H1 (cell line): ENCODE data around the gene CYSRT1. TPM values are rescaled to one million over a fixed set of nuclear protein-coding genes. Genes with fewer than 3 reads are reported as not detected.

ENCODE experiments used
- CTCF ChIA-PET: fragments of 300-600 bp; sonication (Branson Sonifier 250); formaldehyde crosslinking; loops from one replicate; lab custom pipeline; 2021; ENCODE audit not compliant: partially characterized antibody; lab: Charles Lee
- POLR2A ChIA-PET: fragments of 300-600 bp; sonication (Branson Sonifier 250); formaldehyde crosslinking; loops from one replicate; lab custom pipeline; 2021; ENCODE audit warnings: inconsistent platforms; ENCODE audit not compliant: partially characterized antibody; lab: Charles Lee
- DNase-seq, 2 experiments: peaks; one replicate each; pipeline versions ENCODE4 v3.0.0 to v3.0.0-alpha.2; 2010 to 2022; ENCODE audit warnings: low spot score in 2 of 2, low read depth in 1 of 2, mixed read lengths in 1 of 2
- FAIRE-seq: peaks from 2 replicates; lab custom pipeline; 2011; peaks lifted over from hg19 to GRCh38; lab: Jason Lieb, UNC
- H2AFZ ChIP-seq: 2 replicates; pipeline ENCODE4 v1.8.1; 2012; ENCODE audit warnings: low read length, inconsistent platforms
- H2AK5ac ChIP-seq: 2 replicates; pipeline ENCODE4 v1.6.1; 2013; ENCODE audit warnings: low read depth, low read length
- H2BK120ac ChIP-seq: replicated peaks from 2 replicates; pipeline ENCODE3; 2013; ENCODE audit warnings: low read depth, low read length, inconsistent platforms
- H2BK12ac ChIP-seq: 2 replicates; pipeline ENCODE4 v1.6.1; 2013; ENCODE audit warnings: low read depth, low read length
- H2BK15ac ChIP-seq: 2 replicates; pipeline ENCODE4 v1.6.1; 2013; ENCODE audit warnings: low read length
- H2BK20ac ChIP-seq: 2 replicates; pipeline ENCODE4 v1.6.1; 2013; ENCODE audit warnings: low read length
- H2BK5ac ChIP-seq: 2 replicates; pipeline ENCODE4 v1.6.1; 2013; ENCODE audit warnings: low read depth, low read length
- H3K14ac ChIP-seq: 2 replicates; pipeline ENCODE4 v1.6.1; 2013; ENCODE audit warnings: inconsistent platforms; ENCODE audit not compliant: insufficient read length
- H3K18ac ChIP-seq: 2 replicates; pipeline ENCODE4 v1.6.1; 2013; ENCODE audit warnings: low read length; ENCODE audit errors: extremely low read depth
- H3K23ac ChIP-seq: 2 replicates; pipeline ENCODE4 v1.6.1; 2013; ENCODE audit warnings: inconsistent platforms; ENCODE audit not compliant: insufficient read length
- H3K23me2 ChIP-seq: 2 replicates; pipeline ENCODE4 v1.6.1; 2013; ENCODE audit warnings: low read depth, low read length
- H3K27ac ChIP-seq: 2 replicates; pipeline ENCODE4 v1.6.1; 2011; ENCODE audit warnings: low read depth, low read length, inconsistent platforms
- H3K27me3 ChIP-seq, 4 experiments: replicated peaks in 1 of 4; 1 replicate in 1 of 4; 2 replicates in 3 of 4; pipeline versions ENCODE4 v1.6.1 to v1.8.1; 2011 to 2013; ENCODE audit warnings: low read length in 3 of 4, mild to moderate bottlenecking in 3 of 4, inconsistent platforms in 2 of 4, mixed read lengths in 2 of 4, moderate library complexity in 1 of 4; ENCODE audit not compliant: control insufficient read depth in 3 of 4, insufficient read depth in 3 of 4; ENCODE audit errors: extremely low read depth in 1 of 4
- H3K36me3 ChIP-seq, 4 experiments: 2 replicates each; pipeline versions ENCODE4 v1.6.1 to v1.8.1; 2011 to 2013; ENCODE audit warnings: mild to moderate bottlenecking in 4 of 4, low read length in 3 of 4, moderate library complexity in 2 of 4, control low read depth in 1 of 4, inconsistent platforms in 1 of 4; ENCODE audit not compliant: insufficient read depth in 4 of 4, control insufficient read depth in 2 of 4
- H3K4ac ChIP-seq: replicated peaks from 2 replicates; pipeline ENCODE3; 2013; ENCODE audit warnings: low read length, low read depth, mixed read lengths, inconsistent platforms; ENCODE audit not compliant: insufficient read length
- H3K4me1 ChIP-seq, 4 experiments: replicated peaks in 1 of 4; 1 replicate in 1 of 4; 2 replicates in 3 of 4; pipeline versions ENCODE4 v1.6.1 to v1.8.1; 2011 to 2013; ENCODE audit warnings: low read length in 3 of 4, inconsistent platforms in 2 of 4, mixed read lengths in 1 of 4; ENCODE audit not compliant: insufficient read depth in 4 of 4, control insufficient read depth in 3 of 4
- H3K4me2 ChIP-seq, 2 experiments: 2 replicates each; pipeline versions ENCODE4 v1.6.1 to v1.8.1; 2011 to 2013; ENCODE audit warnings: low read depth in 2 of 2, low read length in 2 of 2, control low read depth in 1 of 2, inconsistent platforms in 1 of 2, mild to moderate bottlenecking in 1 of 2; ENCODE audit not compliant: insufficient read depth in 1 of 2
- H3K4me3 ChIP-seq, 4 experiments: fragments of 200-600, 300-600 bp in 1 of 4; sonication (generic), shearing (Covaris generic), sonication (Bioruptor Twin) in 1 of 4; 2 replicates each; pipeline versions ENCODE4 v1.5.1 to v1.8.1; 2011 to 2016; ENCODE audit warnings: low read length in 4 of 4, low read depth in 3 of 4, control low read depth in 2 of 4, inconsistent platforms in 2 of 4, mild to moderate bottlenecking in 2 of 4, mixed read lengths in 1 of 4, moderate library complexity in 1 of 4; ENCODE audit not compliant: insufficient read depth in 2 of 4; ENCODE audit errors: extremely low read depth in 1 of 4
- H3K56ac ChIP-seq: replicated peaks from 2 replicates; pipeline ENCODE3; 2013; ENCODE audit warnings: low read depth, mild to moderate bottlenecking, mixed read lengths, low read length, inconsistent platforms; ENCODE audit not compliant: insufficient read length
- H3K79me1 ChIP-seq: 2 replicates; pipeline ENCODE4 v1.6.1; 2013; ENCODE audit warnings: low read depth, low read length, control low read depth
- H3K79me2 ChIP-seq, 2 experiments: 2 replicates each; pipeline versions ENCODE4 v1.6.1 to v1.8.1; 2012 to 2013; ENCODE audit warnings: low read length in 2 of 2, mild to moderate bottlenecking in 2 of 2, inconsistent platforms in 1 of 2; ENCODE audit not compliant: insufficient read depth in 2 of 2, control insufficient read depth in 1 of 2
- H3K9ac ChIP-seq, 4 experiments: replicated peaks in 1 of 4; 1 replicate in 1 of 4; 2 replicates in 3 of 4; pipeline versions ENCODE4 v1.6.1 to v1.8.1; 2011 to 2013; ENCODE audit warnings: low read depth in 3 of 4, low read length in 3 of 4, control low read depth in 2 of 4, mild to moderate bottlenecking in 2 of 4, moderate library complexity in 2 of 4, inconsistent platforms in 1 of 4; ENCODE audit errors: extremely low read depth in 1 of 4
- H3K9me3 ChIP-seq, 2 experiments: 2 replicates each; pipeline versions ENCODE4 v1.6.1 to v1.8.1; 2012 to 2013; ENCODE audit warnings: mild to moderate bottlenecking in 2 of 2, moderate library complexity in 2 of 2, control low read depth in 1 of 2, inconsistent platforms in 1 of 2, low read depth in 1 of 2, low read length in 1 of 2, mixed read lengths in 1 of 2; ENCODE audit not compliant: insufficient read depth in 2 of 2
- H4K20me1 ChIP-seq, 2 experiments: replicated peaks in 1 of 2; 2 replicates each; pipeline versions ENCODE3 to v1.8.1; 2011 to 2013; ENCODE audit warnings: inconsistent platforms in 2 of 2, low read length in 2 of 2, mild to moderate bottlenecking in 1 of 2; ENCODE audit not compliant: insufficient read depth in 2 of 2, control insufficient read depth in 1 of 2
- H4K5ac ChIP-seq: 2 replicates; pipeline ENCODE4 v1.6.1; 2013; ENCODE audit warnings: low read length, low read depth, mixed read lengths, inconsistent platforms; ENCODE audit not compliant: insufficient read length
- H4K8ac ChIP-seq: 2 replicates; pipeline ENCODE4 v1.8.0; 2013; ENCODE audit warnings: mild to moderate bottlenecking, moderate library complexity, low read length, inconsistent platforms; ENCODE audit not compliant: insufficient read depth; ENCODE audit errors: extremely low read depth
- H4K91ac ChIP-seq: replicated peaks from 2 replicates; pipeline ENCODE3; 2013; ENCODE audit warnings: low read length, mixed read lengths, inconsistent platforms; ENCODE audit not compliant: insufficient read length
- CEBPB ChIP-seq: IDR thresholded peaks from 2 replicates; pipeline ENCODE4 v1.6.1; 2012; ENCODE audit warnings: low read depth, low read length
- CHD2 ChIP-seq: IDR thresholded peaks from 2 replicates; pipeline ENCODE4 v1.6.1; 2012; ENCODE audit warnings: low read length, improper control_type of control experiment
- GABPA ChIP-seq: IDR thresholded peaks from 2 replicates; pipeline ENCODE4 v1.6.1; 2011; ENCODE audit warnings: mild to moderate bottlenecking, low read length, moderate library complexity, borderline replicate concordance; ENCODE audit not compliant: insufficient read depth
- JUND ChIP-seq: IDR thresholded peaks from 2 replicates; pipeline ENCODE4 v1.6.1; 2011; ENCODE audit warnings: mild to moderate bottlenecking, improper control_type of control experiment, low read length
- MAFK ChIP-seq: IDR thresholded peaks from 2 replicates; pipeline ENCODE4 v1.6.1; 2012; ENCODE audit warnings: low read depth, mild to moderate bottlenecking, improper control_type of control experiment, low read length
- NANOG ChIP-seq: IDR thresholded peaks from 2 replicates; pipeline ENCODE4 v1.6.1; 2011; ENCODE audit warnings: low read length, low read depth, mild to moderate bottlenecking, inconsistent platforms; ENCODE audit not compliant: insufficient read depth, poor library complexity, severe bottlenecking
- PHF8 ChIP-seq: fragments of 200-600 bp; sonication (generic); conservative IDR thresholded peaks from 2 replicates; pipeline ENCODE4 v1.7.1; 2012; ENCODE audit warnings: low read depth, mild to moderate bottlenecking, inconsistent platforms, low read length, moderate library complexity
- RBBP5 ChIP-seq: IDR thresholded peaks from 2 replicates; pipeline ENCODE4 v1.7.1; 2012; ENCODE audit warnings: low read depth, mild to moderate bottlenecking, inconsistent platforms, low read length, moderate library complexity, borderline replicate concordance
- SIX5 ChIP-seq: IDR thresholded peaks from 2 replicates; pipeline ENCODE4 v1.6.1; 2011; ENCODE audit warnings: mild to moderate bottlenecking, low read depth, low read length
- SUZ12 ChIP-seq: fragments of 200-600 bp; sonication (generic); IDR thresholded peaks from 2 replicates; pipeline ENCODE4 v1.6.1; 2012; ENCODE audit warnings: mild to moderate bottlenecking, inconsistent platforms, low read length, moderate library complexity, mixed read lengths
- ZNF274 ChIP-seq: IDR thresholded peaks from 2 replicates; pipeline ENCODE4 v1.7.0; 2012; ENCODE audit warnings: low read length, borderline replicate concordance; ENCODE audit errors: extremely low read depth
- WGBS, 2 experiments: shearing (Covaris generic) in 1 of 2; methylation state at CpG; one replicate each; pipeline versions ENCODE4 v1.1.6 to v1.1.7; 2013 to 2015; ENCODE audit warnings: low lambda C conversion rate in 2 of 2, mixed read lengths in 2 of 2, inconsistent platforms in 1 of 2, low coverage in 1 of 2, missing lambda C conversion rate in 1 of 2; ENCODE audit not compliant: insufficient replicate concordance in 2 of 2, insufficient coverage in 1 of 2, insufficient read length in 1 of 2; ENCODE audit errors: extremely low coverage in 1 of 2, missing lambda C conversion rate in 1 of 2; 5-methylcytosine and 5-hydroxymethylcytosine counted together
- polyA plus RNA-seq, 7 experiments: library from polyadenylated mRNA; depleted of rRNA in 3 of 7; stranded (reverse) in 5 of 7; unstranded in 2 of 7; fragments of >200 nt in 5 of 7; fragments of 200-250 nt in 2 of 7; gene quantifications; 1 replicate in 5 of 7; 2 replicates in 1 of 7; 4 replicates in 1 of 7; pipeline versions ENCODE4 v1.2.1 to v1.2.3, GENCODE V29; 2011 to 2013; ENCODE audit warnings: missing spikeins in 2 of 7, mixed read lengths in 2 of 7
- total RNA-seq: library from RNA; stranded (reverse); fragmentation: NEBNext Ultra II Directional; extraction: Animal tissue kit (Norgen Biotek cat#: 25700); gene quantifications from 2 replicates; pipeline ENCODE4 v1.2.1, GENCODE V29; 2021
- TF ChIP-seq, protein P1 (sequence below): IDR thresholded peaks from 2 replicates; pipeline ENCODE4 v1.6.1; 2012; ENCODE audit warnings: inconsistent platforms
- TF ChIP-seq, protein P2 (sequence below): IDR thresholded peaks from 2 replicates; pipeline ENCODE4 v1.6.1; 2012; ENCODE audit warnings: inconsistent platforms

The CYSRT1 gene
- total and polyA plus RNA-seq, 2 of the 8 experiments (the other 6 are each of a cell fraction or from before 2014, with no cell fraction given), result 1.0 to 6.5 TPM

DNA sequence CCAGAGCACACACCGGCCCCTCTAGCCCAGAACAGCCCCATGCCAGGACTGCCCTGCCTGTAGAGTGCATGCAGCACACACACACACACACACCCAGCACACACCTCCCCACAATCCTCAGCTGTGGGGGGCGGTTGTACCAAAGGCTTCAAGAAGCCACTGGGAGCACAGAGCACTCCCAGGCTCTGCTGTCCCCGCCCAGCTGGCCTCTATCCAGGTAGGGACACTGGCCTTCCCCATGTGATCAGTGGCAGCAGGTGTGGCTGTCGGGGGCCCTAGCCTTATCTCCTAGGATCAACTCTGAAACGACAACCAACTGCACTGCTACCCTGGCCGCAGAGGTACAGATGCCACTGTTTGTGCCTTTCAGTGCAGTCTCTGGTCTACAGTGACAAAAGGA is 38.6 kb upstream of the CYSRT1 start:
- Histone ChIP-seq H3K4me1 (peaks cover 0 to 17% (median 6%) of the 10 kb centered on the region in 4 experiments; a peak in 5 of 7 replicates), H4K5ac (no peak overlapping the region), H3K36me3 (peaks cover 3 to 24% (median 11%) of the 10 kb centered on the region in 4 experiments; a peak in 7 of 8 replicates), H3K23me2 (peaks cover 8% of the 10 kb centered on the region; the same call in 1 of the 2 replicates), H3K4me2 (peak overlapping the region in 1 of 2 experiments; percentile 83; a peak in 1 of 4 replicates), H2BK20ac (no peak overlapping the region), H3K9me3 (no peaks in the 10 kb centered on the region), H2BK15ac (no peak overlapping the region), H3K18ac (no peak overlapping the region), H2BK120ac (no peak overlapping the region), H4K20me1 (peaks cover 4 to 29% of the 10 kb centered on the region in 2 experiments), H2AFZ (no peak overlapping the region), H4K91ac (no peak overlapping the region), H2BK12ac (no peak overlapping the region), H3K56ac (no peak overlapping the region), H3K27ac (no peak overlapping the region), H2BK5ac (no peak overlapping the region), H3K14ac (no peak overlapping the region), H3K4me3 (no peak overlapping the region), H3K23ac (no peak overlapping the region), H3K79me1 (peaks cover 5% of the 10 kb centered on the region), H3K27me3 (no peaks in the 10 kb centered on the region; a peak in 1 of 7 replicates), H4K8ac (no peak overlapping the region), H3K79me2 (peaks cover 0 to 30% of the 10 kb centered on the region in 2 experiments; a peak in 2 of 4 replicates), H3K4ac (no peak overlapping the region), H2AK5ac (no peak overlapping the region), H3K9ac (no peak overlapping the region)
- DNase-seq (no peak), FAIRE-seq (no peak)
- WGBS, 2 experiments, result 85% methylated on average over 6 of the region's 6 CpGs; no CpG with 5 or more reads in 1 of the 2 experiments
- POLR2A ChIA-PET, result interaction anchor here (1.2 to 11.0 kb wide), 2 partner anchors 20 to 44 kb away, joined by 3 to 107 read pairs; partner anchors contain the start of genes NDOR1 and TMEM203
- CTCF ChIA-PET, result interaction anchor here (1.0 to 14.0 kb wide), 3 partner anchors 9 to 43 kb away, joined by 3 to 204 read pairs (median 47); partner anchors contain the start of genes CYSRT1, RNF208, RNF224 and SLC34A3
- no peak for TF ChIP-seq CEBPB
- no peak for TF ChIP-seq SUZ12
- TF ChIP-seq, protein P1, sequence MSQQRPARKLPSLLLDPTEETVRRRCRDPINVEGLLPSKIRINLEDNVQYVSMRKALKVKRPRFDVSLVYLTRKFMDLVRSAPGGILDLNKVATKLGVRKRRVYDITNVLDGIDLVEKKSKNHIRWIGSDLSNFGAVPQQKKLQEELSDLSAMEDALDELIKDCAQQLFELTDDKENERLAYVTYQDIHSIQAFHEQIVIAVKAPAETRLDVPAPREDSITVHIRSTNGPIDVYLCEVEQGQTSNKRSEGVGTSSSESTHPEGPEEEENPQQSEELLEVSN, result no peak
- TF ChIP-seq RBBP5, result no peak
- TF ChIP-seq MAFK, result no peak
- TF ChIP-seq SIX5, result no peak
- TF ChIP-seq ZNF274, result no peak
- no peak for TF ChIP-seq GABPA
- TF ChIP-seq, protein P2, sequence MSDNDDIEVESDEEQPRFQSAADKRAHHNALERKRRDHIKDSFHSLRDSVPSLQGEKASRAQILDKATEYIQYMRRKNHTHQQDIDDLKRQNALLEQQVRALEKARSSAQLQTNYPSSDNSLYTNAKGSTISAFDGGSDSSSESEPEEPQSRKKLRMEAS, result no peak
- no peak for TF ChIP-seq NANOG
- TF ChIP-seq JUND, result no peak
- no peak for TF ChIP-seq CHD2
- TF ChIP-seq PHF8, result no peak
